ENCODE measurements around the gene ICAM2. TPM values are rescaled to one million over a fixed set of nuclear protein-coding genes. Genes with fewer than 3 reads are reported as not detected.

Gene ICAM2
- total and polyA plus RNA-seq, 2 donors (not counting 3 experiments of a cell fraction or from before 2014, with no cell fraction given): 586 to 2,377 TPM

GRCh38 chr17:64008830-64009229 is 11.6 kb downstream of the ICAM2 start:
- H3K4me2 ChIP-seq (ENCODE audit: insufficient read depth, low read length): no peak overlapping the region
- H4K20me1 ChIP-seq (replicated peaks; ENCODE audit: control insufficient read depth, extremely low read depth, insufficient read depth, low read length): no peaks in the 10 kb centered on the region
- no peak overlapping the region for H3K9ac ChIP-seq (replicated peaks; ENCODE audit: extremely low read depth, insufficient read depth, low read length)
- POLR2A ChIA-PET: interaction anchor here (0.6 to 1.4 kb wide), 3 partner anchors 12 to 497 kb away, joined by 3 to 5 read pairs (median 3); partner anchors contain the start of genes DDX5 and ICAM2
- no peak overlapping the region for H3K4me3 ChIP-seq (replicated peaks in 1 of 3; ENCODE audit: insufficient read depth in 1 of 3, low read depth in 1 of 3, low read length in 3 of 3)
- FAIRE-seq (peak; percentile 15), DNase-seq (ENCODE audit: low read depth, low spot score) (peak; percentile 36)
- dilution Hi-C loops (cut with MboI; ENCODE audit: extremely low pct_ligation_motif_present, low sequenced_read_pairs): no loop called here
- no TSS peak for BruUV-seq (replicated peaks)
- no peak overlapping the region for H2AFZ ChIP-seq (ENCODE audit: low read depth, low read length)
- CTCF ChIA-PET: interaction anchor here (1.2 to 1.4 kb wide), 4 partner anchors 14 to 125 kb away, joined by 3 to 6 read pairs (median 3); no protein-coding TSS in a partner anchor
- no peak for TF ChIP-seq FOS (IDR thresholded peaks at IDR 0.05; ENCODE audit: borderline replicate concordance, insufficient read depth, low read length)
- no peak for TF ChIP-seq JUN (IDR thresholded peaks at IDR 0.05; ENCODE audit: borderline replicate concordance, insufficient read depth, insufficient read length, low read depth)
- TF ChIP-seq POLR2AphosphoS5 (IDR thresholded peaks at IDR 0.05; ENCODE audit: insufficient read depth, low read depth, low read length): no peak
- no peak for TF ChIP-seq MAX (IDR thresholded peaks at IDR 0.05; ENCODE audit: insufficient read depth, insufficient read length)
- TF ChIP-seq EZH2 (IDR thresholded peaks at IDR 0.05; ENCODE audit: borderline replicate concordance, low read depth, low read length, severe bottlenecking): no peak
- no peak for TF ChIP-seq CTCF (IDR thresholded peaks at IDR 0.05; ENCODE audit: extremely low read depth in 1 of 2, insufficient read depth in 1 of 2, low read depth in 1 of 2, low read length in 2 of 2)
- TF ChIP-seq MYC (IDR thresholded peaks at IDR 0.05; ENCODE audit: low read depth, low read length): no peak
- no peak for TF ChIP-seq POLR2A (IDR thresholded peaks at IDR 0.05; ENCODE audit: low read depth, low read length)
- H3K27me3 ChIP-seq (ENCODE audit: control insufficient read depth in 2 of 2, insufficient read depth in 2 of 2, low read length in 2 of 2): no peaks in the 10 kb centered on the region
- peak overlapping the region; percentile 91 for H3K27ac ChIP-seq (ENCODE audit: insufficient read depth, low read depth, low read length)
- intact Hi-C loops (cut with micrococcal nuclease): no loop called here
- peaks cover 65% of the 10 kb centered on the region for H3K79me2 ChIP-seq (ENCODE audit: control insufficient read depth, insufficient read depth, low read length)
- H3K4me1 ChIP-seq (ENCODE audit: control insufficient read depth, extremely low read depth, insufficient read depth, low read length): peaks cover 58% of the 10 kb centered on the region
- no peaks in the 10 kb centered on the region for H3K9me3 ChIP-seq (replicated peaks; ENCODE audit: control insufficient read depth, insufficient read depth, low read length)
- peaks cover 13 to 15% of the 10 kb centered on the region in 2 experiments for H3K36me3 ChIP-seq (ENCODE audit: control insufficient read depth in 2 of 2, extremely low read depth in 1 of 2, insufficient read depth in 2 of 2, low read length in 2 of 2)
- H3K9me1 ChIP-seq (replicated peaks; ENCODE audit: control insufficient read depth, extremely low read depth, insufficient read depth, low read length): no peaks in the 10 kb centered on the region
